Measurements from ENCODE around the gene CNNM2. TPM values are rescaled to one million over a fixed set of nuclear protein-coding genes. Genes with fewer than 3 reads are reported as not detected.

Gene CNNM2
- total and polyA plus RNA-seq, 8 donors = 6.0 to 10.3 (median 8.3) TPM

Other genes starting within 250 kb of the CNNM2 start
- gene ARL3, start 203.9 kb upstream of the CNNM2 start, total RNA-seq = 10 to 100 TPM; 10.3 to 11.0 TPM
- 10 to 100 TPM; 21.2 to 23.2 (median 22.4) TPM for gene ARL3, start 203.9 kb upstream of the CNNM2 start, polyA plus RNA-seq (ENCODE audit: insufficient read length in 6 of 6)
- gene SFXN2, start 203.7 kb upstream of the CNNM2 start, total RNA-seq = 10 to 100 TPM; 17.1 to 21.0 TPM
- gene SFXN2, start 203.7 kb upstream of the CNNM2 start, polyA plus RNA-seq (ENCODE audit: insufficient read length in 6 of 6) = 10 to 100 TPM; 15.7 to 19.9 (median 17.9) TPM
- 10 to 100 TPM; 48.4 to 49.8 TPM for gene WBP1L, start 174.3 kb upstream of the CNNM2 start, total RNA-seq
- gene WBP1L, start 174.3 kb upstream of the CNNM2 start, polyA plus RNA-seq (ENCODE audit: insufficient read length in 6 of 6) = 10 to 100 TPM; 42.6 to 46.2 (median 45.5) TPM
- gene CYP17A1, start 80.9 kb upstream of the CNNM2 start, total RNA-seq = under 1 TPM; 0.52 to 0.58 TPM
- gene CYP17A1, start 80.9 kb upstream of the CNNM2 start, polyA plus RNA-seq (ENCODE audit: insufficient read length in 6 of 6) = 1 to 10 TPM in 2 of 6 donors, under 1 TPM in 2, not detected in 2; 0.28 to 2.1 (median 0.94) TPM
- 10 to 100 TPM; 15.6 to 24.6 TPM for gene BORCS7, start 64.0 kb upstream of the CNNM2 start, total RNA-seq
- gene BORCS7, start 64.0 kb upstream of the CNNM2 start, polyA plus RNA-seq (ENCODE audit: insufficient read length in 6 of 6) = 10 to 100 TPM; 40.5 to 48.0 (median 42.8) TPM
- 1 to 10 TPM; 1.5 to 4.7 TPM for gene AS3MT, start 48.8 kb upstream of the CNNM2 start, total RNA-seq
- 10 to 100 TPM; 11.3 to 18.9 (median 15.7) TPM for gene AS3MT, start 48.8 kb upstream of the CNNM2 start, polyA plus RNA-seq (ENCODE audit: insufficient read length in 6 of 6)